ENCODE results near the gene BMP8A.

The BMP8A gene

GRCh38 chr1:39458991-39459390, 32.4 kb upstream of the BMP8A start:
- TF ChIP-seq FOXP2 (optimal IDR thresholded peaks at IDR 0.05; ENCODE audit: borderline replicate concordance, extremely low read depth, extremely low read length, insufficient read depth) (no peak), POLR2AphosphoS5 (IDR thresholded peaks at IDR 0.05; ENCODE audit: low read depth, low read length) (no peak), TAF1 (IDR thresholded peaks at IDR 0.05; ENCODE audit: borderline replicate concordance, insufficient read depth, low read length) (no peak), SIN3A (IDR thresholded peaks at IDR 0.05; ENCODE audit: borderline replicate concordance, insufficient read depth, low read length) (no peak), REST (IDR thresholded peaks at IDR 0.05; ENCODE audit: insufficient read depth in 1 of 2, low read depth in 2 of 2, low read length in 2 of 2) (no peak)

DNA sequence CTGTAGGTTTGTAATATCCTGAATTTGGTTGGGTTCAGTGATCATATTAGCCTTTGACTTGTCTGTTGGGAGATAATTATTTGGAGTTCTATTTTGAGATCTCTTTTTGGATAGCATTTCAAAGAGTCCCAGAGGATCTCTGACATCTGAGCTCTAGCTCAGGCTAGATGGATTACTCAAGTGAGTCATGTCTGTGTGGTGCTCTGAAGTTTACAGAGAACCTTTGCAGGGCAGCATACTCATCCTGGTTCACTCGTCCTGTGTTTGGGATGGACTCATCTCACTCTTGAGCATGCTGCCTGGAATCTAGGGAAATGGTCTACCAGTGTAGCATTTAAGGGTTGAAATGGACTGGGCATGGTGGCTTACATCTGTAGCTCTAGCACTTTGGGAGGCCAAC, 29.4 kb upstream of the BMP8A start:
- TF ChIP-seq POLR2AphosphoS5 (IDR thresholded peaks at IDR 0.05; ENCODE audit: low read depth, low read length) (no peak), REST (IDR thresholded peaks at IDR 0.05; ENCODE audit: insufficient read depth in 1 of 2, low read depth in 2 of 2, low read length in 2 of 2) (no peak), TAF1 (IDR thresholded peaks at IDR 0.05; ENCODE audit: borderline replicate concordance, insufficient read depth, low read length) (no peak), FOXP2 (optimal IDR thresholded peaks at IDR 0.05; ENCODE audit: borderline replicate concordance, extremely low read depth, extremely low read length, insufficient read depth) (no peak), SIN3A (IDR thresholded peaks at IDR 0.05; ENCODE audit: borderline replicate concordance, insufficient read depth, low read length) (no peak)

- TF ChIP-seq REST (IDR thresholded peaks at IDR 0.05; ENCODE audit: insufficient read depth in 1 of 2, low read depth in 2 of 2, low read length in 2 of 2) = no peak
Measured at GRCh38 chr1:39466413-39467107, 24.9 kb upstream of the BMP8A start.

- TF ChIP-seq SIN3A (IDR thresholded peaks at IDR 0.05; ENCODE audit: borderline replicate concordance, insufficient read depth, low read length) = no peak
- no peak for TF ChIP-seq FOXP2 (optimal IDR thresholded peaks at IDR 0.05; ENCODE audit: borderline replicate concordance, extremely low read depth, extremely low read length, insufficient read depth)
- no peak for TF ChIP-seq REST (IDR thresholded peaks at IDR 0.05; ENCODE audit: insufficient read depth in 1 of 2, low read depth in 2 of 2, low read length in 2 of 2)
- TF ChIP-seq POLR2AphosphoS5 (IDR thresholded peaks at IDR 0.05; ENCODE audit: low read depth, low read length) = no peak
- TF ChIP-seq TAF1 (IDR thresholded peaks at IDR 0.05; ENCODE audit: borderline replicate concordance, insufficient read depth, low read length) = no peak
Measured at GRCh38 chr1:39469150-39469549, 22.3 kb upstream of the BMP8A start.

DNA sequence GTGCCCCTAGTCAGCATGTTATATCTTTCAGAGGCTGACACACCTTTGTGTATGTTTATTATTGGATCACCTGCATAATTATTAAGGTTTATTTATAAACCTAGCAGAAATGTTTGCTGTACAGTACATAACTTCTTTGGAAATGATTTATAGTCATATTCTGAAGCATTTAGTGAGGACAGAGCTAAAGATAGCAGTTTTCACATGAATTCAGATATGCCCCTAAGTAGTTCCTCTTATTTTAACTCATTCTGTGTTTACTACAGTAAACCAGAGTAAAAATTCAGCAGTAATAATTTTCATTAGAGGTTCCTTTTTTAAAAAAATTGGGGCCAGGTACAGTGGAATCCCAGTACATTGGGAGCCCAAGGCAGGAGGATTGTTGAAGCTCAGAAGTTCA, 21.4 kb upstream of the BMP8A start:
- TF ChIP-seq FOXP2 (optimal IDR thresholded peaks at IDR 0.05; ENCODE audit: borderline replicate concordance, extremely low read depth, extremely low read length, insufficient read depth) (no peak), SIN3A (IDR thresholded peaks at IDR 0.05; ENCODE audit: borderline replicate concordance, insufficient read depth, low read length) (no peak), REST (IDR thresholded peaks at IDR 0.05; ENCODE audit: insufficient read depth in 1 of 2, low read depth in 2 of 2, low read length in 2 of 2) (no peak), TAF1 (IDR thresholded peaks at IDR 0.05; ENCODE audit: borderline replicate concordance, insufficient read depth, low read length) (no peak), POLR2AphosphoS5 (IDR thresholded peaks at IDR 0.05; ENCODE audit: low read depth, low read length) (no peak)
